Tibial nerve (tissue), 4 donors: Measurements from ENCODE around the gene CYP2A13. TPM values are rescaled to one million over a fixed set of nuclear protein-coding genes. Genes with fewer than 3 reads are reported as not detected.

Experiments
- DNase-seq, 2 donors: peaks; one replicate each; pipeline ENCODE4 v3.0.0-alpha.2; 2019; ENCODE audit warnings: low spot score in 2 of 2
- H3K27ac ChIP-seq, 4 donors: fragments of 200-600 bp; sonication (generic) in 3 of 4; one replicate each; pipeline ENCODE4 v1.5.1; 2017 to 2019; ENCODE audit warnings: mild to moderate bottlenecking in 1 of 4
- H3K27me3 ChIP-seq, 2 donors: fragments of 200-600 bp; sonication (generic) in 1 of 2; one replicate each; pipeline versions ENCODE4 v1.5.1 to v1.6.0; 2017 to 2019
- H3K36me3 ChIP-seq, 3 donors: fragments of 200-600 bp; sonication (generic); one replicate each; pipeline ENCODE4 v1.5.1; 2018 to 2019
- H3K4me1 ChIP-seq, 4 donors: fragments of 200-600 bp; sonication (generic) in 3 of 4; one replicate each; pipeline ENCODE4 v1.5.1; 2017 to 2019
- H3K4me3 ChIP-seq, 4 donors: fragments of 200-600 bp; sonication (generic) in 3 of 4; one replicate each; pipeline ENCODE4 v1.5.1; 2017 to 2019; ENCODE audit warnings: mild to moderate bottlenecking in 1 of 4, moderate library complexity in 1 of 4
- H3K9me3 ChIP-seq, 4 donors: fragments of 200-600 bp; sonication (generic) in 3 of 4; one replicate each; pipeline ENCODE4 v1.5.1; 2017 to 2019
- EP300 ChIP-seq, 2 donors: sonication (generic); formaldehyde crosslinking; IDR thresholded peaks; one replicate each; pipeline ENCODE4 v1.6.1; 2017; ENCODE audit warnings: antibody characterized with exemption in 2 of 2, mild to moderate bottlenecking in 1 of 2
- WGBS, 2 donors: methylation state at CpG; one replicate each; pipeline ENCODE4 v1.1.5; 2018; 5-methylcytosine and 5-hydroxymethylcytosine counted together
- total RNA-seq, 4 donors: library from RNA; depleted of rRNA; stranded (reverse); fragments of >200 nt; gene quantifications; one replicate each; pipeline ENCODE4 v1.1.0, GENCODE V29; 2016
- TF ChIP-seq, protein P1 (sequence below), 5 experiments: fragments of 200-600 bp in 3 of 5; fragments of 450-650 bp in 2 of 5; sonication (generic) in 3 of 5; IDR thresholded peaks; one replicate each; pipeline ENCODE4 v1.5.1; 2016 to 2019; ENCODE audit warnings: antibody characterized with exemption in 5 of 5, mild to moderate bottlenecking in 3 of 5, moderate library complexity in 2 of 5

CYP2A13 gene
- total RNA-seq, 4 donors from 2014 or later = not detected

DNA sequence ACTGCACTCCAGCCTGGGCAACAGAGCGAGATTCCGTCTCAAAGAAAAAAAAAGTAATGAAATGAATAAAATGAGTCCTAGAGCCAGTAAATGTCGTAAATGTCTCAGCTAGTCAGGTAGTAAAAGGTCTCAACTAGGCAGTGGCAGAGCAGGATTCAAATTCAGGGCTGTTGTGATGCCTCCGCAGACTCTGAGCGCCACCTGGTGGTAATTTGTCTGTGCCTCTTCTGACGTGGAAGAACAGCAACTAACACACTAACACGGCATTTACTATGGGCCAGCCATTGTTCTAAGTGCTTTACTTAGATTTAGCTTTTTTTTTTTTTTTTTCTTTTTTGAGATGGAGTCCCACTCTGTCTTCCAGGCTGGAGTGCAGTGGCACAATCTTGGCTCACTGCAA, 56.2 kb downstream of the CYP2A13 start:
- Histone ChIP-seq H3K36me3 (no peaks in the 10 kb centered on the region), H3K27ac (no peak overlapping the region), H3K4me3 (no peak overlapping the region), H3K27me3 (no peaks in the 10 kb centered on the region), H3K9me3 (peaks cover 0 to 7% (median 0%) of the 10 kb centered on the region in 4 donors), H3K4me1 (no peaks in the 10 kb centered on the region)
- peak; percentile 74 to 93 for DNase-seq
- WGBS, 2 donors = 23 to 32% methylated on average over 7 of the region's 7 CpGs
- TF ChIP-seq, protein P1, sequence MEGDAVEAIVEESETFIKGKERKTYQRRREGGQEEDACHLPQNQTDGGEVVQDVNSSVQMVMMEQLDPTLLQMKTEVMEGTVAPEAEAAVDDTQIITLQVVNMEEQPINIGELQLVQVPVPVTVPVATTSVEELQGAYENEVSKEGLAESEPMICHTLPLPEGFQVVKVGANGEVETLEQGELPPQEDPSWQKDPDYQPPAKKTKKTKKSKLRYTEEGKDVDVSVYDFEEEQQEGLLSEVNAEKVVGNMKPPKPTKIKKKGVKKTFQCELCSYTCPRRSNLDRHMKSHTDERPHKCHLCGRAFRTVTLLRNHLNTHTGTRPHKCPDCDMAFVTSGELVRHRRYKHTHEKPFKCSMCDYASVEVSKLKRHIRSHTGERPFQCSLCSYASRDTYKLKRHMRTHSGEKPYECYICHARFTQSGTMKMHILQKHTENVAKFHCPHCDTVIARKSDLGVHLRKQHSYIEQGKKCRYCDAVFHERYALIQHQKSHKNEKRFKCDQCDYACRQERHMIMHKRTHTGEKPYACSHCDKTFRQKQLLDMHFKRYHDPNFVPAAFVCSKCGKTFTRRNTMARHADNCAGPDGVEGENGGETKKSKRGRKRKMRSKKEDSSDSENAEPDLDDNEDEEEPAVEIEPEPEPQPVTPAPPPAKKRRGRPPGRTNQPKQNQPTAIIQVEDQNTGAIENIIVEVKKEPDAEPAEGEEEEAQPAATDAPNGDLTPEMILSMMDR (IDR thresholded peaks at IDR 0.05) = peak; percentile 55 to 82 (median 65)
- TF ChIP-seq EP300 (IDR thresholded peaks at IDR 0.05) = no peak

Other genes starting within 250 kb of the CYP2A13 start
- 1 to 10 TPM in 1 of 4 donors, not detected in 3; 7.3 TPM for gene CYP2A6, start 238.0 kb upstream of the CYP2A13 start, total RNA-seq
- not detected for gene CYP2A7, start 206.2 kb upstream of the CYP2A13 start, total RNA-seq
- not detected for gene CYP2B6, start 97.2 kb upstream of the CYP2A13 start, total RNA-seq
- not detected for gene CYP2F1, start 26.0 kb downstream of the CYP2A13 start, total RNA-seq
- gene CYP2S1, start 104.8 kb downstream of the CYP2A13 start, total RNA-seq = 1 to 10 TPM in 1 of 4 donors, under 1 TPM in 3; 0.42 to 1.4 (median 0.63) TPM
- gene AXL, start 130.8 kb downstream of the CYP2A13 start, total RNA-seq = 100 to 1,000 TPM in 1 of 4 donors, 10 to 100 TPM in 3; 72.0 to 110 (median 88.5) TPM
- gene HNRNPUL1, start 175.9 kb downstream of the CYP2A13 start, total RNA-seq = 100 to 1,000 TPM; 136 to 163 (median 146) TPM
- gene CCDC97, start 221.7 kb downstream of the CYP2A13 start, total RNA-seq = 10 to 100 TPM; 12.9 to 21.3 (median 15.0) TPM